NCI-H69 (cell line): ENCODE data around the gene CMYA5.
"Not testable (repeated sequence)": the region's sequence is repeated elsewhere in the genome, so short reads cannot be mapped to it uniquely, and the experiment has no call there.

Experiments
- DNase-seq: peaks from one replicate; lab custom pipeline; 2025; lab: John Stamatoyannopoulos, UW

Gene CMYA5

GRCh38 chr5:79689541-79690466 is at the start of gene CMYA5:
Gene CMYA5, plus strand, starts transcription at chr5:79689836. Its CDS starts 72 bp downstream, at chr5:79689908.
- DNase-seq, result peak; percentile 35

- DNase-seq, result no peak
Observed at GRCh38 chr5:79640571-79641055, 49.0 kb upstream of the CMYA5 start.

- no peak for DNase-seq
Observed at GRCh38 chr5:79641414-79641813, 48.2 kb upstream of the CMYA5 start.

- no peak for DNase-seq
Observed at GRCh38 chr5:79642210-79642609, 47.4 kb upstream of the CMYA5 start.

- DNase-seq, result no peak
Observed at GRCh38 chr5:79653843-79654242, 35.8 kb upstream of the CMYA5 start.

GRCh38 chr5:79663212-79663611 is 26.4 kb upstream of the CMYA5 start:
- no peak for DNase-seq

GRCh38 chr5:79666758-79667157 is 22.9 kb upstream of the CMYA5 start:
- peak; percentile 2 for DNase-seq

- DNase-seq, result no peak
Observed at GRCh38 chr5:79672392-79672791, 17.2 kb upstream of the CMYA5 start.

GRCh38 chr5:79676354-79676753 is 13.3 kb upstream of the CMYA5 start:
- DNase-seq, result not testable (repeated sequence)

GRCh38 chr5:79682102-79682501 is 7.5 kb upstream of the CMYA5 start:
- not testable (repeated sequence) for DNase-seq

- DNase-seq, result no peak
Observed at GRCh38 chr5:79684782-79685181, 4.9 kb upstream of the CMYA5 start.

- no peak for DNase-seq
Observed at GRCh38 chr5:79685627-79686026, 4.0 kb upstream of the CMYA5 start.

GRCh38 chr5:79686799-79687198 is 2.8 kb upstream of the CMYA5 start:
- DNase-seq, result no peak

GRCh38 chr5:79687889-79688288 is 1.7 kb upstream of the CMYA5 start:
- no peak for DNase-seq

- no peak for DNase-seq
Observed at GRCh38 chr5:79691007-79691406, 1.4 kb downstream of the CMYA5 start.

GRCh38 chr5:79692596-79692995 is 3.0 kb downstream of the CMYA5 start:
- peak; percentile 46 for DNase-seq

GRCh38 chr5:79694183-79694582 is 4.5 kb downstream of the CMYA5 start:
- no peak for DNase-seq

- peak; percentile 18 for DNase-seq
Observed at GRCh38 chr5:79694652-79695051, 5.0 kb downstream of the CMYA5 start.

GRCh38 chr5:79695526-79695925 is 5.9 kb downstream of the CMYA5 start:
- DNase-seq, result no peak

- DNase-seq, result no peak
Observed at GRCh38 chr5:79697222-79698170, 7.9 kb downstream of the CMYA5 start.

GRCh38 chr5:79699763-79700400 is 10.2 kb downstream of the CMYA5 start:
- DNase-seq, result no peak
